HG02610 (cell line): ENCODE results near the gene METTL13.
A peak's percentile ranks its signal among the peaks of the same experiment; 100 is the strongest.

Source experiments
- ATAC-seq: cut with Tn5 transposase; IDR thresholded peaks from one replicate; pipeline ENCODE4 v1.9.1; 2021; ENCODE audit warnings: mild to moderate bottlenecking, moderate library complexity; ENCODE audit not compliant: unreplicated experiment

The METTL13 gene

DNA sequence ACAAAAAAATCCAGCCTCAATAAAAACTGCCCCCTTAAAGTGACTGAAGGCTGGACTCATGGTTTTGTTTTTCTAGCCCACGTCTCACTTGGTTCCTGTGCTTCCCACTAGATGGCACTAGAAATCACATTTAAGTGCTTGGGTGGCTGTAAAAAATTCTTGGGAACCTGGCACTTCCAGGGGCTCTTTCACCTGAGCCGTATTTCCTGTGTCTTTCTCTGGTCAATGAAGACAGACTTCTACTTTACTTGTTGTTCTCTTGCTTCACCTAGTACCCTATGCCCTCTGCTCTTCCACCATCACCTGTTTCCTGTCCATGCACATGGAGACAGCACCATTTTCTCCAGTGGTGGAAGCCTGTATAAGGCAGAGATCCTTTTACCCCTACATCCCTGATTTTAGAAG is 20.0 kb downstream of the METTL13 start:
- ATAC-seq = no peak

DNA sequence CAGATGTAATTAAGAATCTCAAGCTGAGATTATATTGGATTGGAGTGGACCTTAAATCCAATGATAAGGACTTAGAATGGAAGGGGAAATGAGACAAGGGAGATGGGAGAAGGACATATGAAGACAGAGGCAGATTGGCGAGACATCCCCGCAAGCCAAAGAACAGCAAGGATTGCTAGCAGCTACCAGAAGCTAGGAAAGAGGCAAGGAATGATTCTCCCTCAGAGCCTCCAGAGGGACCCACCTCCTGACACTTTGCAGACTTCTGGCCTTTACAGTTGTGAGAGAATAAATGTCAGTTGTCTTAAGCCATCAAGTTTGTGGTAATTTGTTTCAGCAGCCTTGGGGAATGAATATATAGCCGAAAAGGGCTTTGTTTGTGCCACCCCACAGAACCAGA is 20.7 kb downstream of the METTL13 start:
- ATAC-seq = no peak

DNA sequence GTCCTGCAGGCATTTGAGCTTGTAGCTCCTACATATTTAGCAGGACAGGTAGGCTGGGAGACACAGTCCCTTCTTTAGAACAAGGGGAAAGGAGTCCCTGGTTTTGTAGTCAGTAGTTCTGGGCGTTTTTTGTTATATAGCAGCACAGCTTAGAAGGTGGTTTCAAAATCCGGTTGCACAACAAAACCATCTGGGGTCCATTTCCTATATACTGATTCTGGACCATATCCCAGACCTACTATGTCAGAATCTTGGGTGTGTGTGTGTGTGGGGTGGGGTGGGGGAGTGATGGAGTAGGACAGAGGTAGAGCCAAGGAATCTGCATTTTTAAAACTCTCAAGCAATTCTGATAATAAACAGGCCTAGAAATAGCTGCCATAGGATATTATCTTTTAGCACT is 21.6 kb downstream of the METTL13 start:
- no peak for ATAC-seq

DNA sequence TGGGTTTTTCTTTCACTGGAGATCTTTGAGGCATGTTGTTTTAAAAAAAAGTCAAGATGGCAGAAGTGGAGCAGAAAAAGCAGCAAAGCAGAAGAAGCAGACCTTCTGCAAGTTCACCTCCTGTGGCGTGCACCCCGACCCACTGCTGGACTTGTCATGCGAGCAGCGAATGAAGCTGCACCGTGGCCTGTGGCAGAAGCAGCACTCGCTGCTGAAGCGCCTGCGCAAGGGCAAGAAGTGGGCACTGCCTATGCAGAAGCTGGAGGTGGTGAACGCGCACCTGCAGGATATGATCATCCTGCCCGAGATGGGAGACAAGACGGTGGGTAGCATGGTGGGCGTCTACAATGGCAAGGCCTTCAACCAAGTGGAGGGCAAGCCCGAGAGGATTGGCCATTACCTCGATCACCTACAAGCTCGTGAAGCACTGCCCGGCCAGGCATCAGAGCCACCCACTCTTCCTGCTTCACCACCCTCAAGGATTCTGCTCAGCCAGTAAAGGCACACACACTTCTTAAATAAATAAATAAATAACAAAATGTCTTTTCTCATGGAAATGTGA is 22.1 kb downstream of the METTL13 start:
- no peak for ATAC-seq

DNA sequence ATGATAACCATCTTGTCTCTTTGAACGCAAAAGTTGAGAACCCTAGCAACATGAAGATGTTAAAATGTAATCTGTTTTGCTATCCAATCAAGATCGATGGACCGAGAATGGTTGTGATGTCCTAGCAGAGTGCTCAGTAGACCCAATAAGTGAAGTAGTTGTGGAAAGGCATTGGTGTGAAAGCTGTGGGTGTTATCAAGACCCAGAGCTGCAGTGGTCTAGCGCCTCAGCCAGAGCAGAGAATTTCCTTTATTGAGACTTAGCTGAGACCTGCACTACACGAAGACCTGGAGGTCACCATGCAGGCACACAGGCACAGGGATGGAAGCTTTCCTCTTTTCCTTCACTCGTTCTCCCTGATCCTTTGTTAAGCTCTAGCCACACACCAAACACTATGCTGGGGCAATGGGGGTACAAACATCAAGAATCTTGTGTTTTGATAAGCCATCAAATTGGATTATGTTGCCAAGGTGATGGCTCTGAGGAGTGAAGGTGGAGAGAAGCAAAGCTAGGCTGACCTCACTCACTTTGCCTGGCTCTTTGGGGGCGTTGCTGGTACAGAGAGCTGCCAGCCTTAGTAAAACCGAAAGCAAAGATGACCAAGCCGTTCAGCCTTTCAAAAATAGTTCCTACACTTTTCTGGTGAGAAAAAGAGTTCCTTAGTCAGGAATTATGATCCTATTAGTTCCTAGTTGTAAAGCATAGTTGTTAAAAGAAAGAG is 24.1 kb downstream of the METTL13 start:
- ATAC-seq = peak; percentile 81

DNA sequence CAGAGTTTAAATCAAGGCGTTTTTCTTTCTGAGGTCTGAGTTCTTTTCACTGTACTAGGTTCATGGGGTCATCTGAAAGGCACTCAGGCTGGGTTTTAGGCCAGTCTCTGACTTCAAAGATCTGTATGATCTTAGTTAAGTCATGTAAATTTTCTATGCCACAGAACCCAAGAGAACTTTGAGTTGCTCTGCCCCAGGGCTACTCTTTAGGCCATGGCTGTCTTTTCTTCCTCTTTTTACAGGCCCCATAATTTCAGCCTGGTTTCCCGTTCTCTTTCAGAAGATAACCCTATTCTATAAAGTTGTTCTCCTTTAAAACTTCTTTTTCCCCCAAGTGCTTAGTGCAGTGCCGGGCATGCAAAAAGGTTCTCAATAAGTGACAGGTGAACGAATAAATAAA is 26.1 kb downstream of the METTL13 start:
- ATAC-seq = no peak

DNA sequence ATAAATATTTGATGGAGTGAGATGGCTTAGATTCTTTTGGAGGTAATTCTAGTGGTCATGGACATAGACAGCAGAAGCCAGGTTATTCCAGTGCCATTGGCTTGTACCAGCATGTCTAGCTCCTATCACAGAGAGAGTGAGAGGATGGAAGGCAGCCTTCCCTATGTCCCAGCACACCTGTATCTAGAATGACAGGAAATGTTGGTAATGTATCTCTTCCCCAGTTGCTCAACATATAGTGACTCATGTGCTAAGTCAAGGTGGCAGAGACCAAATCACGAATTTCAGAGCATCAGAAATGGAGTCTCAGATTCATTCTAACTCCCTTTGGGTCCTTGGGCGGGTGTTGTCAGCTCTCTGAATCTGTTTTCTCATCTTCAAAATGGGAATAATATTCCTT is 28.4 kb downstream of the METTL13 start:
- ATAC-seq = no peak

DNA sequence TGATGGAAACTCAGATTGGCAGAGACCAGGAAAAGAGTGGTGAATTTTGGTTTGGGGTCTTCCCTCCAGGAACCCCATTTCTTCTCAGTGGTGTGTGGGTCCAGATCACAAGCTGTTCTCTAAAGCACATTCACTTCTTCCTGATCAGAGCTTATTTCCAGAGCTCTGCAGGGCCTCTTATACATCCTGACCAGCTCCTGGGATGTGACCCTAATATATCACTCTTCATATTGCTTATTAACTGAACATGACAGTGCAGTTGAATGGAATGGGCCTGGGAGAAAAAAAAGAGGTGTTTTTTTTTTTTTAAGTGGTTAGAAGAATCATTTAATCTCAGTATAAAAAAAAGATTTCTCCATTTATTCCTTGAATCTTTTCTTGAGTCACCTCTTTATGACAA is 30.2 kb downstream of the METTL13 start:
- ATAC-seq = no peak

DNA sequence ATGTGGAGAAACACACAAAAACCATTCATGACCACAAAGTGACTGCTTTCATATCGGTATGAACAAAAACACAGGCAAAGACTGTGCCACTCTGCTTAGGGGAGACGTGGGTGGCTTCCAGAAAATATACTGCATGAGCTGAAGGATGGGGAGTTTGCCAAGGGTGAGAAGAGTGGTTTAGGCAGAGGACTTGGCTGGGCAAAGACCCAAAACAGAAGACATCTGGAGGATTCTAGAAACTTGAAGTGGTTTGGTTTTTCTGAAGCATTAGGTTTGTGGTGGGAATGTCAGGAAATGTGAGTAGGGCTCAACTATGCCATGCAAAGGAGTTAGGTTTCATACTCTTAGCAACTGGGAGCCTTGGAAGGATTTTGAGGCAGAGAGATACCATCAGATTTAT is 33.2 kb downstream of the METTL13 start:
- ATAC-seq = no peak

DNA sequence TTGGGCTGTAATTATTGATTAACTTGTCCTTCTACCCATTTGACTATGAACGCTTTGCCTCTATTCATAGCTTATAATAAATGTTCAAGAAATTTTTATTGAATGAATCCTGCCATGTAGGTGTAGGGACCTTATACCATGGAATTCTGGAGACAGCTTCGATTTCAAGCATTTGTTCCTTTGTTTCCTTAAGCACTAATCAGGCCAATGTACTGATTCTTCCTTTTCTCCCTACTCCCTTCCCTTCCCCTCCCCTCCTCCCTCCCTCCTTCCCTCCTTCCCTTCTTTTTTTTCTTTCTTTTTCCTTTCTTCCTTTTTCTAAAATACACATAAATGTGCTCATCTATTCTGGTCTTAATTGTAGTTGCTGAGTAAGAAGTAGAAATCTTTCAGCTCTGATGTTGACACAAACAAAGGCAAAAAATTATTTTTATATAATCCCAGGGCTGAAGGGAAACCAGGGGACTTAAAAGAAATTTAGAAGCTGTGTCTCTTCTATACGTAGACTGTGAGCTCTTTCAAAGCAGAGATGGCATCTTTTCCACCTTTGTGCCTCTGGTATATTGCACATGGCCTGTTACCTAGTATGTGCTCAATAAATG is 34.9 kb downstream of the METTL13 start:
- ATAC-seq = no peak

DNA sequence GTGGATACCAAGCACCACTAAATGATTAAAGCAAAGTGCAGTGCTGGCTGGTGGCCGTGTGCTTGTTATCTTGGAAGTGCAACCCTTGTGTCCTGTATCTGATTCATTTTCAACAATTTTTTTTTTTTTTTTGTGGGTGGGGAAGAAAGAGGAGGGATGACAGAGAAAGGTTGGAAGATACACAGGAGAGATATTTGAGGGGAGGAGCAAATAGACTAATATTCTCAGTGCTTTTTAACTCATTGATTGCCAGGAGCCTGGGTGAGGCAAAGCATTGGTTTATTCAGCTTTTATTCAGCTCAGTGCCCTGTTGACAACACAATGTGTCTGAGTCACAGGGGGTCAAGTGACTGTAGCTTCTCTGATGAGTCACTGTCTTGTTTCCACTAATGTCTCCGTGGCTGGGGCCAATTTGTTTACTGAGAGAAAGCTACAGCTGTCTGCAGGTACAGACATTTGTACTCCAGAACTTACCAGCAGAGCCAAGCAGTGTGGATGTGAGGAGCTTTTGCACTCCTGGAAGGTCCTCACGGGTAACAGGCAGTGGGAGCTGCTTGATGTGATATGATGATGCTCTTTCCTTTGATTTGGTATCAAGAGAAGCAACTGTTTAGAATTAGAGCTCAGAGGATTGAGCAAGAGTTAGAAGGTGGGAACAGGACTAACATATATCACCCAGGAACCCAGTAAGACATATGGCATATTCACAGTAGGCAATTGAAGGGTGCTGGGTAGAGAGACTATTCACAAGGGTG is 36.2 kb downstream of the METTL13 start:
- peak; percentile 92 for ATAC-seq

DNA sequence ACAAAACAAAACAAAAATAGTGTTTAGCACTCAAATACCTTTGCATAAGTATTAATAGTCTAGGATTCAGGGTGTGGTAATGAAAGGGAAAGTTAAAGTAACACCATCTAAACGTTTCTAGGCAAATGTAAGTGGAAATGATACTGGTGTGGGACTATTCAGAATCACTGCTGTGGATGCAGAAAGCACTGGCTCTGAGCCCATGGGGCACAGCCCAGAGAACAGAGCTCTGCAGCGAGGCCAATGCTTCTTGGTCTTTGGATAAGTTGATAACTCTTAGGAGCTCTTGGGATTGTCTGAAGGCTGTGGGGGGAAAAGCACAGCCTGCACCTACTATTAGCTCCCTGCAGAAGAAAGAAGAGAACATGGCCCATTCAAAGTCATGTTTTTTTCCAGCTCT is 38.5 kb downstream of the METTL13 start:
- ATAC-seq = no peak

DNA sequence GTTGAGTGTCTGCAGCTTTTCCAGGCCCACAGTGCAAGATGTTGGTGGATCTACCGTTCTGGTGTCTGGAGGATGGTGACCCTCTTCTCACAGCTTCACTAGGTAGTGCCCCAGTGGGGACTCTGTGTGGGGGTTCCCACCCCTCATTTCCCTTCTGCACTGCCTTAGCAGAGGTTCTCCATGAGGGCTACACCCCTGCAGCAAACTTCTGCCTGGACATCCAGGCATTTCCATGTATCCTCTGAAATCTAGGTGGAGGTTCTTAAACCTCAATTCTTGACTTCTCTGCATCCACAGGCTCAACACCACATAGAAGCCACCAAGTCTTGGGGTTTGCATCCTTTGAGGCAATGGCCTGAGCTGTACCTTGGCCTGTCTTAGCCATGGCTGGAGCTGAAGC is 45.5 kb downstream of the METTL13 start:
- ATAC-seq = no peak

DNA sequence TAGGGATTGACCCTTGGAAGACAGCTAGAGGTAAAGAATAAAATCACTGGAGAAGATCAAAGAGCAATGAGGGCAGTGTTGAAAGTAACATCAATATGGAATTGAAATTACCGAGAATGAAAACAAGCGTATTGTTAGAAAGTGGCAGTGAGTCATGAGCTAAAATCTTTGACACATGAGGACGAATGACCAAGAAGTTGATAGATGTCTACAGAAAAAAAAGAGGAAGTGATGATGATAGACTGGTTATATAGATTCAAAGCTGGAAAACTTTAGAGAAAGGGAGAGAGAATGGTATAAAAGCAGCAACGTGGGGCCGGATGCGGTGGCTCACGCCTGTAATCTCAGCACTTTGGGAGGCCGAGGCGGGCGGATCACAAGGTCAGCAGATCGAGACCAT is 47.3 kb downstream of the METTL13 start:
- no peak for ATAC-seq

DNA sequence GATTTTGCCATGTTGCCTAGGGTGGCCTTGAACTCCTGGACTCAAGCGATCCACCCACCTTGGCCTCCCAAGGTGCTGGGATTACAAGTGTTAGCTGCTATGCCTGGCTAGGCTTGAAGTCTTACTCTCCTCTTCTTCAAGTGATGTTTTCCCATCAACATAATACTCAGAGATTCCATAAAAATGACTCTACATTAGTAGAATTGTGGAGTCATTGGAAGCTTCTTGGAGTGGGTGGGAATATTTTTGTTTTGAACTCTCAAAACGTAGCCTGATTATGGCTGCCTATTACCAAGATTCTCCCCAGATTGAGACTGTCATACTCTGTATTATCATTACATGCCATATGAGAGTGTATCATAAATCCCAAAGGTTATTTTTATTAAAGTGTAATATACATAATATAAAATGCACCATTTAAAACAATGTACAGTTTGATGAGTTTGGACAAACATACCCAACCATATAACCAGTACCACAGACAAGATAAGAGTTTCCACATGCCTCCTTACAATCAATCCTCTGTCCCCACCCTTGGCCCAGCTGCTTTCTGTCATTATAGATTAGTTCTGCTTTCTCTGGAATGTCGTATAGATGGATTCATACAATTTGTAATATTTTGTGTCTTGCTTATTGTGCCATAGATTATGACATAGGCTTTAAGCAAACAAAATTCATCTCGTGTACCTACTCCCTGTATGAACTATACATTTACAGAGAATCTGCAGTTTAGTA is 51.8 kb downstream of the METTL13 start:
- ATAC-seq = no peak

DNA sequence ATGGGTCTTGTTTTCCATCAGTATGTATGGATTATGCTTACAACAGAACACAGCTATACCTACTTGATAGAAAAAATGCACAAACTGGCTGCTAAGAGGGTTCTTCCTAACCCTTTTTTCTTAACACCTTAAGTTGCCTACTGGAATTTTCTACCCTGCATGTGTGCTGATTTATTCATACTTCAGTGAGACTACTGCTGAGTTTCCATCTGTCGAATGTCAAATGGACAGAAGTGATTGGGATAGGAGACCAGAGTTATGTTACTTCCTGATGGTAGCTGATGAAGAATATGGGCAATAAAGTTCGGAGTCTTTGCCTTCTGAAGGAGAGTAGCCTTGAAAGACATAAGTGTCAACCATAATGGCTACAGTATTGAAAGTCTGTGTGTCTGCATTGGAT is 53.4 kb downstream of the METTL13 start:
- ATAC-seq = no peak

DNA sequence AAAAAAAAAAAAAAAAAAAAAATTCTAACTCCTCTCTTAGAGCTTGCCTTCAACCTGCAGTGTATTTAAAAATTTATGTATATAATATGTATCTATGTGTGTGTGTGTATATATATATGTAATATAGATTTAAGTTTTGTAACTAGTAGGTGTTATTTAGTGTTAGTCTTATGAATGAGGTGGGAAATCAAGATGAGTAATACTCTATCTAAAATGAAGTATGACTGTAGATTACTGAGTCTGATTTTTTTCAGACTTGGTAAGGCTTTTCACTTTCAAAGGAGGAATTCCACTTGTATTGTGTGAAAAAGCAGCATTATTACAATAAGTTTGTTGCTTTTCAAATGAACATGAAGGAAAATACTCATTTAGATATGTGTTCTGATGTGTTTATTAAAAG is 54.4 kb downstream of the METTL13 start:
- no peak for ATAC-seq

DNA sequence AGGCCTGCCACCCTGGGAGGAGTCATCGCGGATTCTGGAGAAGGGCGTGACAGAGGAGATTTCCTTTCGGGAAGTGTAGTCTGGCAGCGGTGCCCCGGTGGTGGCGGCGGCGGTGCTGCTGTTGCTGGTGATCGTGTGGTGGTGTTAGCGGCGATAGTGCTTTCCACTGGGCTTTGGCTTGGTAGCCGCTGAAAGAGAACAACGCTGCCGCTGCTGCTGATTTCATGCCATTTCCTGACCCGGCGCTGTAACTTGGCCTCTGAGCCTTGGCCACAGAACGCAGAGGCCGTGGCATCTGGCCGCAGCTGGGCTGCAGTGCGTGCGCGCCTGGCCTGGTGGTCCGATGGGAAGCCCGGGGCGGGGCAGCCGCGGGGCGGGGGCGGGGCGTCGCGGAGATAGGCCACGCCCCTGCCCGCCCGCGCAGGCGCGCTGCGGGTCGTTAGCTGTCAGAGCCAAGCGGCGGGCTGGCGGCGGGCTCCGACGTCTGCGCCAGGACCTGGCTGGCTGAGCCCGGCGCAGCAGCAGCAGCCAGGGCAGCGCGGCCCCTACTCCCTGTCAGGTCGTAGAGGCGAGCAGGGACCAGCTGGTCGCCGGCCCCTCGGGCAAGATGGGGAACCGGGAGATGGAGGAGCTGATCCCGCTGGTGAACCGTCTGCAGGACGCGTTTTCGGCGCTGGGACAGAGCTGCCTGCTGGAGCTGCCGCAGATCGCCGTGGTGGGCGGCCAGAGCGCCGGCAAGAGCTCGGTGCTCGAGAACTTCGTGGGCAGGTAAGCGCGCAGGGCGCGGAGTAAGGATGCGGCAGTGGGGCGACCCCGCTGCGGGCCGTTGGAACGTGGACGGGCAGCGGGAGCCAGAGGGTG is 59.8 kb downstream of the METTL13 start, which contains the start of gene DNM3:
TSS of gene DNM3 (plus strand) at position 449 of the 861 bp plus-strand sequence. CDS start at position 608, 159 bp downstream.
- peak; percentile 87 for ATAC-seq

DNA sequence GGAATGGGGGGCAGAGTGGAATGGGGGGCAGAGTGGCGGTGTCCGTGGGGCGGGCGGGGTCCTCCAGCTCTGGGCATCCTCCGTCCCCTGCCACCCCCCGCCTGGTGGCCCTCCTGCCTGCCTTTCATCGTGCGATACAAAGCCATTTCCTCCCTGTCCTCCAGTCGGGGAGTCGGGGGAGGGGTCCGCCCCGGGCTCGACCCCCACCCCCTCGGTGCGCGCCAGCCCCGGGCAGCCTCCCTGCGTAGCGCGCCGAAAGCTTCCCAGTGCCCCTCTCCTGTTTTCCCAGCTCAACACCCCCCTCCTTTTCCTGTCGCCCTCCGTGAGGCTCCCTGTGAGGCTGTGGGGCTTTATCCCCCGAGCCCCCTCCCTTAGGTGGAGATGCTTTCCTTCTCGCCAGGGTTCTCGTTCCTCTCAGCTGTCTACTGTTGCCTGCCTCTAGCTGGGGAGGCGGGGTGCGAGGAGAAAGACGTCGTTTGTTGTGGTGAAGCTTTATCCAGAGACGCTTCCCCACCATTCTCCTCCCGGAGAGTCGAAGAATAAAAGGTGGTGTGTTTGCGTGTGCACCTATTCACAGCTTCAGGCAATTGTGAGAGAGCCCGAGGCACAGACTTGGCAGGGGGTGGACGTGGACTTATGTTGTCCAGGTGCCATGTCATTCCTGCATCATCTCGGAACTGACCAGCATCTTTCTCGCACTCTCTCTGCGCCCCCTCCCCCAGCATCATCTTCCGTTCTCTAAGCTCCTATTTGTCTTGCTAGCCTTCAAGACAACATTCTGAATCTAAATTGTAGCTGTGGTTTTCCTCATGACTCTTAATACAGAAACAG is 60.7 kb downstream of the METTL13 start:
- no peak for ATAC-seq
